HepG2 (cell line): Measurements from ENCODE around the gene PAQR7. TPM values are rescaled to one million over a fixed set of nuclear protein-coding genes. Genes with fewer than 3 reads are reported as not detected.

ENCODE experiments used
- ATAC-seq: fragments of 200-7000 bp; cut with Tn5 transposase; 3 replicates; pipeline ENCODE4 v1.9.1; 2020; ENCODE audit warnings: mild to moderate bottlenecking, moderate library complexity
- BruUV-seq: library from RNA; stranded (reverse); fragments of 400-500 nt; replicated peaks from 2 replicates; lab custom pipeline; 2021; lab: Mats Ljungman, UMichigan
- CTCF ChIA-PET: fragments of 300-600 bp; formaldehyde crosslinking; extraction: SDS; loops from one replicate; lab custom pipeline; 2021; ENCODE audit warnings: low total read pairs, inconsistent platforms, low intra/inter-chr PET ratio; lab: Yijun Ruan, JAX
- POLR2A ChIA-PET: fragments of 350-600 bp; sonication (Branson Sonifier 250); formaldehyde crosslinking; loops from one replicate; lab custom pipeline; 2020; ENCODE audit warnings: antibody characterized with exemption, inconsistent platforms; lab: Yijun Ruan, JAX
- DNase-seq: peaks from one replicate; pipeline ENCODE4 v3.0.0-alpha.2; 2015; ENCODE audit warnings: low spot score
- FAIRE-seq: peaks from 3 replicates; lab custom pipeline; 2011; peaks lifted over from hg19 to GRCh38; lab: Jason Lieb, UNC
- H2AFZ ChIP-seq: one replicate; pipeline ENCODE4 v1.6.1; 2011; ENCODE audit warnings: low read length, inconsistent platforms
- H3K27ac ChIP-seq: fragments of 300-600 bp; 3 replicates; pipeline ENCODE4 v1.8.0; 2011; ENCODE audit warnings: mixed run types, mild to moderate bottlenecking, mixed read lengths, low read length, inconsistent platforms; ENCODE audit not compliant: insufficient read depth; ENCODE audit errors: extremely low read length
- H3K27me3 ChIP-seq, 2 experiments: fragments of 200-600 bp in 1 of 2; 2 replicates in 1 of 2; 3 replicates in 1 of 2; pipeline versions ENCODE4 v1.6.0 to v1.8.0; 2011; ENCODE audit warnings: low read length in 2 of 2, mild to moderate bottlenecking in 2 of 2, moderate library complexity in 2 of 2, inconsistent platforms in 1 of 2; ENCODE audit not compliant: insufficient read depth in 2 of 2, control insufficient read depth in 1 of 2
- H3K36me3 ChIP-seq, 2 experiments: fragments of 200-600 bp in 1 of 2; replicated peaks in 1 of 2; 2 replicates in 1 of 2; 3 replicates in 1 of 2; pipeline versions ENCODE4 v1.5.1 to v1.8.0; 2011; ENCODE audit warnings: low read length in 2 of 2, inconsistent platforms in 1 of 2; ENCODE audit not compliant: insufficient read depth in 2 of 2, control insufficient read depth in 1 of 2
- H3K4me1 ChIP-seq: 2 replicates; pipeline ENCODE4 v1.5.1; 2012; ENCODE audit warnings: low read length, inconsistent platforms; ENCODE audit not compliant: insufficient read depth
- H3K4me2 ChIP-seq: 2 replicates; pipeline ENCODE4 v1.6.0; 2011; ENCODE audit warnings: low read depth, low read length, inconsistent platforms
- H3K4me3 ChIP-seq, 3 experiments: fragments of 200-600 bp in 1 of 3; sonication (generic), shearing (Covaris generic) in 1 of 3; replicated peaks in 1 of 3; 2 replicates each; pipeline ENCODE4 v1.5.1; 2011 to 2016; ENCODE audit warnings: low read length in 3 of 3, inconsistent platforms in 2 of 3, low read depth in 2 of 3, mild to moderate bottlenecking in 2 of 3, control low read depth in 1 of 3, mixed read lengths in 1 of 3; ENCODE audit not compliant: insufficient read depth in 1 of 3
- H3K79me2 ChIP-seq: one replicate; pipeline ENCODE4 v1.6.1; 2011; ENCODE audit warnings: low read length, inconsistent platforms; ENCODE audit not compliant: insufficient read depth
- H3K9ac ChIP-seq: 2 replicates; pipeline ENCODE4 v1.6.0; 2011; ENCODE audit warnings: mild to moderate bottlenecking, low read depth, low read length, inconsistent platforms; ENCODE audit not compliant: insufficient read depth
- H3K9me3 ChIP-seq: 2 replicates; pipeline ENCODE4 v1.5.1; 2012; ENCODE audit warnings: mild to moderate bottlenecking, low read length
- H4K20me1 ChIP-seq: 2 replicates; pipeline ENCODE4 v1.6.0; 2011; ENCODE audit warnings: inconsistent platforms, mild to moderate bottlenecking, low read length, moderate library complexity; ENCODE audit not compliant: insufficient read depth
- GLI4 ChIP-seq: sonication (generic); formaldehyde crosslinking; IDR thresholded peaks from 2 replicates; pipeline ENCODE4 v1.5.1; 2020; ENCODE audit warnings: missing genetic modification reagents, mild to moderate bottlenecking, moderate library complexity, borderline replicate concordance
- ONECUT2 ChIP-seq: sonication (generic); formaldehyde crosslinking; IDR thresholded peaks from 2 replicates; pipeline ENCODE4 v1.4.0; 2020; ENCODE audit warnings: missing genetic modification reagents
- SOX13 ChIP-seq, 3 experiments: fragments of 450-650 bp in 1 of 3; sonication (generic) in 1 of 3; formaldehyde crosslinking in 1 of 3; IDR thresholded peaks in 2 of 3; conservative IDR thresholded peaks in 1 of 3; 2 replicates each; pipeline versions ENCODE4 v1.5.0 to v1.6.1; 2016 to 2020; ENCODE audit warnings: antibody characterized with exemption in 1 of 3, mild to moderate bottlenecking in 1 of 3, missing compliant biosample characterization in 1 of 3, missing genetic modification reagents in 1 of 3, moderate library complexity in 1 of 3
- TAF1 ChIP-seq: sonication (generic); formaldehyde crosslinking; IDR thresholded peaks from 2 replicates; pipeline ENCODE4 v1.4.0; 2020; ENCODE audit warnings: missing genetic modification reagents
- THAP9 ChIP-seq: sonication (generic); formaldehyde crosslinking; IDR thresholded peaks from 2 replicates; pipeline ENCODE4; 2020; ENCODE audit warnings: missing genetic modification reagents, mild to moderate bottlenecking, borderline replicate concordance
- U2AF1 ChIP-seq: fragments of 200-400 bp; formaldehyde crosslinking; optimal IDR thresholded peaks from 2 replicates; pipeline ENCODE3; 2017; ENCODE audit warnings: mild to moderate bottlenecking, low read depth, low read length
- ZFY ChIP-seq: sonication (generic); formaldehyde crosslinking; IDR thresholded peaks from 2 replicates; pipeline ENCODE4 v1.4.0; 2020; ENCODE audit warnings: missing genetic modification reagents
- ZNF160 ChIP-seq: sonication (generic); formaldehyde crosslinking; IDR thresholded peaks from 2 replicates; pipeline ENCODE4 v1.8.0; 2022; ENCODE audit warnings: mild to moderate bottlenecking, inconsistent platforms, missing genetic modification reagents
- ZNF235 ChIP-seq: sonication (generic); formaldehyde crosslinking; IDR thresholded peaks from 2 replicates; pipeline ENCODE4 v1.8.1; 2023; ENCODE audit warnings: mild to moderate bottlenecking, missing genetic modification reagents, borderline replicate concordance
- ZNF605 ChIP-seq: sonication (generic); formaldehyde crosslinking; IDR thresholded peaks from 2 replicates; pipeline ENCODE4 v1.8.0; 2022; ENCODE audit warnings: mild to moderate bottlenecking, missing genetic modification reagents
- ZNF607 ChIP-seq: sonication (generic); formaldehyde crosslinking; IDR thresholded peaks from 2 replicates; pipeline ENCODE4 v1.5.1; 2020; ENCODE audit warnings: missing genetic modification reagents, mild to moderate bottlenecking, borderline replicate concordance
- ZNF768 ChIP-seq: sonication (generic); formaldehyde crosslinking; IDR thresholded peaks from 2 replicates; pipeline ENCODE4 v1.4.0; 2020; ENCODE audit warnings: missing genetic modification reagents
- ZZZ3 ChIP-seq: sonication (generic); formaldehyde crosslinking; IDR thresholded peaks from 2 replicates; pipeline ENCODE4 v1.4.0; 2020; ENCODE audit warnings: missing genetic modification reagents, mild to moderate bottlenecking, borderline replicate concordance
- WGBS: methylation state at CpG from one replicate; pipeline ENCODE4 v1.1.6; 2017; ENCODE audit warnings: low lambda C conversion rate; 5-methylcytosine and 5-hydroxymethylcytosine counted together
- in situ Hi-C: cut with HindIII; loops from 2 replicates; pipeline ENCODE4 v1.10.0; 2017; ENCODE audit warnings: low pct_unique_long_range_greater_than_20kb; ENCODE audit not compliant: extremely low pct_ligation_motif_present
- intact Hi-C: fragments of 100-400 bp; cut with micrococcal nuclease; formaldehyde crosslinking; loops from one replicate; pipeline ENCODE4 v1.10.0; 2022; ENCODE audit not compliant: unreplicated experiment
- polyA plus RNA-seq, 8 experiments: library from polyadenylated mRNA; depleted of rRNA in 3 of 8; stranded (reverse) in 7 of 8; unstranded in 1 of 8; fragments of >200 nt; fragmentation: Illumina TruSeq in 4 of 8; extraction: Trizol in 4 of 8; gene quantifications; 2 replicates each; pipeline versions ENCODE4 v1.2.1 to v1.2.3, GENCODE V29; 2011 to 2016; ENCODE audit warnings: low read depth in 4 of 8, missing spikeins in 1 of 8, mixed read lengths in 1 of 8; ENCODE audit not compliant: insufficient read depth in 1 of 8
- total RNA-seq, 5 experiments: library from RNA; depleted of rRNA; stranded (reverse); fragments of >200 nt; fragmentation: Illumina TruSeq; extraction: Trizol; gene quantifications; 2 replicates each; pipeline ENCODE4 v1.2.3, GENCODE V29; 2016; ENCODE audit warnings: low read depth in 1 of 5
- TF ChIP-seq, protein P1 (sequence below): sonication (generic); formaldehyde crosslinking; IDR thresholded peaks from 2 replicates; pipeline ENCODE4 v1.5.0; 2020; ENCODE audit warnings: missing genetic modification reagents
- TF ChIP-seq, protein P2 (sequence below): sonication (generic); formaldehyde crosslinking; IDR thresholded peaks from 2 replicates; pipeline ENCODE4 v1.5.1; 2020; ENCODE audit warnings: missing genetic modification reagents, mild to moderate bottlenecking, borderline replicate concordance

Gene PAQR7
- total and polyA plus RNA-seq, 2 of the 13 experiments (the other 11 are each of a cell fraction or from before 2014, with no cell fraction given), result 13.2 to 16.6 TPM

GRCh38 chr1:25874635-25875153 lies 814 bp downstream of the PAQR7 start:
- Histone ChIP-seq H3K4me3 (peak overlapping the region; percentile 69 to 95 (median 70)), H3K27ac (peak overlapping the region; percentile 79), H4K20me1 (no peaks in the 10 kb centered on the region), H3K9ac (peak overlapping the region; percentile 67), H3K79me2 (peaks cover 22% of the 10 kb centered on the region), H3K4me1 (peaks cover 71% of the 10 kb centered on the region), H3K4me2 (peak overlapping the region; percentile 79), H3K9me3 (no peaks in the 10 kb centered on the region), H3K27me3 (no peaks in the 10 kb centered on the region; a peak in 1 of 5 replicates), H2AFZ (no peak overlapping the region), H3K36me3 (no peaks in the 10 kb centered on the region)
- no peak for DNase-seq
- TSS peak; percentile 34 for BruUV-seq
- peak; percentile 4; the same call in 2 of the 3 replicates for ATAC-seq
- POLR2A ChIA-PET, result interaction anchor here (1.0 to 2.7 kb wide), 9 partner anchors 7 to 123 kb away, joined by 3 to 32 read pairs (median 5); partner anchors contain the start of gene PAFAH2
- in situ Hi-C loops (no loop called here), intact Hi-C loops (loop anchor here (2.0 kb wide), 1 partner anchor 16 kb away; no protein-coding TSS in a partner anchor)
- WGBS, result 0% methylated on average over 4 of the region's 8 CpGs
- CTCF ChIA-PET, result no interaction called here
- no peak for FAIRE-seq
- 0 out of 2 replicates have a peak, but pooled peaks have one; percentile 5 for TF ChIP-seq ZNF607 (CRISPR knock-in tag)
- no peak for TF ChIP-seq ZNF160
- TF ChIP-seq, protein P1, sequence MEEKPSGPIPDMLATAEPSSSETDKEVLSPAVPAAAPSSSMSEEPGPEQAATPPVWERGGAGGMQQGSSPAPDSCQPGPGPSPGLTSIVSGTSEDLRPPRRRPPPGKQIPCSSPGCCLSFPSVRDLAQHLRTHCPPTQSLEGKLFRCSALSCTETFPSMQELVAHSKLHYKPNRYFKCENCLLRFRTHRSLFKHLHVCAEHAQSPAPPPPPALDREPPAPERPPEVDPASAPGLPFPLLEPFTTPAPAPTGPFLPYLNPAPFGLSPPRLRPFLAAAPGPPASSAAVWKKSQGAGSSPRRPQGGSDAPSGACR, result no peak
- TF ChIP-seq U2AF1, result peak; percentile 55
- no peak for TF ChIP-seq SOX13 (IDR thresholded peaks at IDR 0.05)
- TF ChIP-seq SOX13 (CRISPR knock-in tag; conservative IDR thresholded peaks at IDR 0.05 in 1 of 2, IDR thresholded peaks at IDR 0.05 in 1 of 2), result no peak
- 0 out of 2 replicates have a peak, but pooled peaks have one; percentile 31 for TF ChIP-seq GLI4 (CRISPR knock-in tag)
- 0 out of 2 replicates have a peak, but pooled peaks have one; percentile 2 for TF ChIP-seq ZNF768 (CRISPR knock-in tag)
- TF ChIP-seq TAF1, result 0 out of 2 replicates have a peak, but pooled peaks have one; percentile 25
- TF ChIP-seq ONECUT2, result no peak
- TF ChIP-seq THAP9 (CRISPR knock-in tag), result 0 out of 2 replicates have a peak, but pooled peaks have one; percentile 9
- 0 out of 2 replicates have a peak, but pooled peaks have one; percentile 4 for TF ChIP-seq ZNF605 (CRISPR knock-in tag)
- TF ChIP-seq ZFY (CRISPR knock-in tag), result 0 out of 2 replicates have a peak, but pooled peaks have one; percentile 13
- 0 out of 2 replicates have a peak, but pooled peaks have one; percentile 23 for TF ChIP-seq ZNF235 (CRISPR knock-in tag)
- TF ChIP-seq, protein P2, sequence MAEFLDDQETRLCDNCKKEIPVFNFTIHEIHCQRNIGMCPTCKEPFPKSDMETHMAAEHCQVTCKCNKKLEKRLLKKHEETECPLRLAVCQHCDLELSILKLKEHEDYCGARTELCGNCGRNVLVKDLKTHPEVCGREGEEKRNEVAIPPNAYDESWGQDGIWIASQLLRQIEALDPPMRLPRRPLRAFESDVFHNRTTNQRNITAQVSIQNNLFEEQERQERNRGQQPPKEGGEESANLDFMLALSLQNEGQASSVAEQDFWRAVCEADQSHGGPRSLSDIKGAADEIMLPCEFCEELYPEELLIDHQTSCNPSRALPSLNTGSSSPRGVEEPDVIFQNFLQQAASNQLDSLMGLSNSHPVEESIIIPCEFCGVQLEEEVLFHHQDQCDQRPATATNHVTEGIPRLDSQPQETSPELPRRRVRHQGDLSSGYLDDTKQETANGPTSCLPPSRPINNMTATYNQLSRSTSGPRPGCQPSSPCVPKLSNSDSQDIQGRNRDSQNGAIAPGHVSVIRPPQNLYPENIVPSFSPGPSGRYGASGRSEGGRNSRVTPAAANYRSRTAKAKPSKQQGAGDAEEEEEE, result 0 out of 2 replicates have a peak, but pooled peaks have one; percentile 64
- no peak for TF ChIP-seq ZZZ3 (CRISPR knock-in tag)
